Measurements from ENCODE around the gene OR4C45. TPM values are rescaled to one million over a fixed set of nuclear protein-coding genes. Genes with fewer than 3 reads are reported as not detected.
"Not testable (repeated sequence)": the region's sequence is repeated elsewhere in the genome, so short reads cannot be mapped to it uniquely, and the experiment has no call there.

OR4C45 gene
- polyA plus RNA-seq (ENCODE audit: insufficient read length in 4 of 4): not detected

DNA sequence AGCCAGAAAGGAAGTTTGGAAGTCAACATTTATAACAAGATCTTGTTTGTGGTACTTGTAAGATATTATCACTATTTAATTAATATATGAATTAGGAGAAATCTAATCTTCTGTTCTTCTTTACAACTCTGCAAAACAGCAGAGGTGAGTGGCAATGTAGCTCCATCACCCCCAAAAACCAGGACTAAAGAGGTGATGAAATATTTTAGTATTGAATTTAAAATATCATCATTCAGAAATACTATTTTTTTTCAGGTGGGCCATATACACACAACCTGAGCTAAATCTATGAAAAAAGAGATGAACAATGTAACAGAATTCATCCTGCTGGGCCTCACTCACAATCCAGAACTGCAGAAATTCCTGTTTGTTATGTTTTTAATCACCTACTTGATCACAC lies at the start of gene OR4C45:
TSS of gene OR4C45 (plus strand) at position 301 of the 400 bp plus-strand sequence.
- no peak for DNase-seq (ENCODE audit: low read depth in 4 of 4, low spot score in 3 of 4)

GRCh38 chr11:49995565-49995964 lies 37.1 kb upstream of the OR4C45 start:
- no peak for DNase-seq (ENCODE audit: low read depth in 4 of 4, low spot score in 3 of 4)

DNA sequence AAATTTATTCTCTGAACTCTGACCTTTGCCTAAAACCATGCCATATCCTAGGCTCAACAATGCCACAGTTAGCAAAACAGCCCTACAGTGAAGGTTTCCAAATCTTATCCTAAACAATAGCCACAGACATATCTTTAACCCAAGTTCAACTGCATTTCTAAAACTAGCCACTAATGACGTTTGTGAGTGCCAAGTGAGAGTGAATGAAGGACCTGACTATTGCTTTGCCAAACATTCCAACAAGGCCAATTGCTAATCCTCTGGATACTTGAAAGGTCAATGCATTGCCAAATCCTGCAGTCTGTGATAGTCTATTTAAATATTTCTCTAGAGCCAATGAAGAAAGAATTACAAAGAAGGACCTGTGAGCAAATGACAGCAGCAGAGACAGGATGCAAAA lies 2.5 kb upstream of the OR4C45 start:
- DNase-seq (ENCODE audit: low read depth in 4 of 4, low spot score in 3 of 4): no peak

GRCh38 chr11:50036239-50036638 lies 3.6 kb downstream of the OR4C45 start:
- DNase-seq (ENCODE audit: low read depth in 4 of 4, low spot score in 3 of 4): not testable (repeated sequence)

DNA sequence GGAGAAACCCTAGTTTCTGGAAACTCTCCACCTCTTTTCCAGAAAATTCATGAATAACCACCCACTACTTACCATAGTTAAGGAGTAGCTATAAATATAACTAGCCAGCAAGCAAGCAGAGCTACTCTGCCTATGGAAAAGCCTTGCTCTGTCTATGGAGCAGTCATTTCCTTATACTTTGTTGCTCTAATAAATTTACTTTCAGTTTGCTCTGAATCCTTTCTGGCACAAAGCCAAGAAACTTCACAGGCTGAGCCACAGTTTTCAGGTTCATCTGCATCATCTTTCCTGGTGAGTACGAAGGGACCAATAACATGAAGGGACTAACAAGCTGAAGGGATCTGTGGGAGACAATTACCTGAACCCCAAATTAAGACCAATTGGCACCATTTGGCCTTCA lies 4.6 kb downstream of the OR4C45 start:
- DNase-seq (ENCODE audit: low read depth in 4 of 4, low spot score in 3 of 4): no peak

- DNase-seq (ENCODE audit: low read depth in 4 of 4, low spot score in 3 of 4): no peak
Measured at GRCh38 chr11:50044647-50045046, 12.0 kb downstream of the OR4C45 start.

GRCh38 chr11:50063056-50063455 lies 30.4 kb downstream of the OR4C45 start:
- DNase-seq (ENCODE audit: low read depth in 4 of 4, low spot score in 3 of 4): not testable (repeated sequence)

GRCh38 chr11:50070389-50070788 lies 37.7 kb downstream of the OR4C45 start:
- no peak for DNase-seq (ENCODE audit: low read depth in 4 of 4, low spot score in 3 of 4)

- no peak for DNase-seq (ENCODE audit: low read depth in 4 of 4, low spot score in 3 of 4)
Measured at GRCh38 chr11:50071584-50072225, 39.0 kb downstream of the OR4C45 start.

DNA sequence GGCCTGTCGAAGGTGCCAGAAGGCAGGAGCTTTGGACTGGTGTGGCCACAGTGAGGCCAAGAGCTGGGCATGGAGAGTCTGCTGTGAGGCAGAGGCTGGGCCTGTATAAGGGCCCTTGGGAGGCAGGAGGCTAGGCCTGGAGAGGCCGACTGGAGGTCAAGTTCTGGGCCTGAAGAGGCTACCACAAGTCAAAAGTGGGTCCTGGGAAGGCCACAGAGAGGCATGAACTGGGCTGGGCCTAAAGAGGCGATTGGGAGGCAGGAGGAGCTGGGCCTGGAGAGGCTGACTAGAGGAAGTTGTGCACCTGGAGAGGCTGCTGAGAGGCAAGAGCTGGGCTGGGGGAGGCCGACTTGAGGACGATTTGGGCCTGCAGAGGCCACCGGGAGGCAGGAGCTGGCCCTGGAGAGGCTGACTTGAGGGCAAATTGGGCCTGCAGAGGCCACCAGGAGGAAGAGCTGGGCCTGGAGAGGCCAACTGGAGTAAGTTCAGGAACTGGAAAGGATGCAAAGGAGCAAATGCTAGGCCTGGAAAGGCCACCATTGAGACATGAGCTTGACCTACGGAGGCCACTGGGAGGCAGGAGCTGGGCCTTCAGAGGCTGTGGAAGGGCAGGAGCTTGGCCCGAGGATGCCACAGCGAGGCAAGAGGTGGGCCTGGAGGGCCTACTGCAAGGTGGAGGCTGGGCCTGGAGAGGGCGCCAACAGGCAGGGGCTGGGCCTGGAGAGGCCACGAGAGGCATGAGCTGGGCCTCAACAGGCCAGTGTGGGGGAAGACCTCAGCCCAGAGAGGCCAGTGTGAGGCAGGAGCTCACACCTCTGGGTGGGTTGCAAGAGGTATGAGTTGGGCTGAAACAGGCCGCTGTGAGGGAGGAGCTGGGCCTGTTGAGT lies 39.8 kb downstream of the OR4C45 start:
- no peak for DNase-seq (ENCODE audit: low read depth in 4 of 4, low spot score in 3 of 4)

GRCh38 chr11:50073113-50074105 lies 40.7 kb downstream of the OR4C45 start:
- DNase-seq (ENCODE audit: low read depth in 4 of 4, low spot score in 3 of 4): no peak

GRCh38 chr11:50074161-50074560 lies 41.5 kb downstream of the OR4C45 start:
- no peak for DNase-seq (ENCODE audit: low read depth in 4 of 4, low spot score in 3 of 4)

DNA sequence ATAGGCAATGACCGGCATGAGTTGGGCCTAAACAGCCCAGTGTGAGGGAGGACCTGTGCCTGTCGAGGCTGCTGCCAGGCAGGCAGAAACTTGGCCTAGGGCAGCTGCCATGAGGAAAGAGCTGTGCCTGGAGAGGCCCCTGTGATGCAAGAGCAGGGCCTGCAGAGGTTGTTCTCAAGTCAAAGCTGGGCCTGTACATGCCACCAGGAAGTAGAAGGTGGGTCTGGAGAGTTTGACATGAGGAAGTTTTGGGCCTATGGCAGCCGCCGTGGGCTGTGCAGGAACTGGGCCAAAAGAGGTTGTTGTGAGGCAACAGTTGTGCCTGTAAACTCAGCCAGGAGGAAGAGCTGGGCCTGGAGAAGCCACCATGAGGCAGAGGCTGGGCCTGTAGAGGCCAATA lies 43.2 kb downstream of the OR4C45 start:
- no peak for DNase-seq (ENCODE audit: low read depth in 4 of 4, low spot score in 3 of 4)

DNA sequence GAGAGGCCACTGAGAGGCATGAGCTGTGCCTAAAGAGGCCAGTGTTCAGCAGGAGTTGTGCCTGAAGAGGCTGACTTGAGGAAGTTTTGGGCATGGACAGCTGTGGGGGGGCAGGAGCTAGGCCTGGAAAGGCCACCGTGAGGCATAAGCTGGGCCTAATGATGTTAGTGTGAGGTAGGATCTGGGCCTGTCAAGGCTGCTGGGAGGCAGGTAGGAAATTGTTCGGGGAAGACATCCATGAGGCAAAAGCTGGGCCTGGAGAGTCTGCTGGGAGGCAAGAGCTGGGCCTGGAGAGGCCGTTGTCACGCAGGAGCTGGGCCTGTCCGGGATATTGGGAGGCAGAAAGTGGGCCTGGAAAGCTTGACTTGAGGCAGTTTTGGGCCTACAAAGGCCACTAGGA lies 44.9 kb downstream of the OR4C45 start:
- DNase-seq (ENCODE audit: low read depth in 4 of 4, low spot score in 3 of 4): no peak

GRCh38 chr11:50078001-50078400 lies 45.3 kb downstream of the OR4C45 start:
- DNase-seq (ENCODE audit: low read depth in 4 of 4, low spot score in 3 of 4): no peak

GRCh38 chr11:50078946-50079345 lies 46.3 kb downstream of the OR4C45 start:
- not testable (repeated sequence) for DNase-seq (ENCODE audit: low read depth in 4 of 4, low spot score in 3 of 4)

- DNase-seq (ENCODE audit: low read depth in 4 of 4, low spot score in 3 of 4): no peak
Measured at GRCh38 chr11:50080256-50080655, 47.6 kb downstream of the OR4C45 start.
